Osteocyte (in vitro differentiated cells): Measurements from ENCODE around the gene DPEP2. TPM values are rescaled to one million over a fixed set of nuclear protein-coding genes. Genes with fewer than 3 reads are reported as not detected.

Source experiments
- DNase-seq: peaks from one replicate; pipeline ENCODE4 v3.0.0; 2021; ENCODE audit warnings: mixed read lengths; ENCODE audit not compliant: unreplicated experiment; ENCODE audit errors: extremely low spot score
- H3K27ac Mint-ChIP-seq: one replicate; pipeline ENCODE4 v1.8.0; 2021; ENCODE audit warnings: mild to moderate bottlenecking, mixed read lengths; ENCODE audit not compliant: unreplicated experiment
- H3K27me3 Mint-ChIP-seq: one replicate; pipeline ENCODE4 v1.8.0; 2021; ENCODE audit warnings: mixed read lengths; ENCODE audit not compliant: unreplicated experiment
- H3K36me3 Mint-ChIP-seq: one replicate; pipeline ENCODE4 v1.8.0; 2021; ENCODE audit warnings: mixed read lengths; ENCODE audit not compliant: unreplicated experiment
- H3K4me1 Mint-ChIP-seq: one replicate; pipeline ENCODE4 v1.8.0; 2021; ENCODE audit warnings: mixed read lengths; ENCODE audit not compliant: unreplicated experiment
- H3K4me3 Mint-ChIP-seq: one replicate; pipeline ENCODE4 v1.8.0; 2021; ENCODE audit warnings: mild to moderate bottlenecking, moderate library complexity, mixed read lengths; ENCODE audit not compliant: unreplicated experiment
- H3K9me3 Mint-ChIP-seq: one replicate; pipeline ENCODE4 v1.8.0; 2021; ENCODE audit warnings: mixed read lengths; ENCODE audit not compliant: unreplicated experiment
- total RNA-seq: library from RNA; stranded (reverse); gene quantifications from 2 replicates; pipeline ENCODE4 v1.2.1, GENCODE V29; 2021
- TF ChIP-seq, protein P1 (sequence below): fragments of 200-600 bp; sonication (generic); IDR thresholded peaks from 2 replicates; pipeline ENCODE4 v1.5.0; 2021; ENCODE audit warnings: antibody characterized with exemption, mild to moderate bottlenecking, moderate library complexity

Gene DPEP2
- total RNA-seq, 1 donor from 2014 or later, result not detected

DNA sequence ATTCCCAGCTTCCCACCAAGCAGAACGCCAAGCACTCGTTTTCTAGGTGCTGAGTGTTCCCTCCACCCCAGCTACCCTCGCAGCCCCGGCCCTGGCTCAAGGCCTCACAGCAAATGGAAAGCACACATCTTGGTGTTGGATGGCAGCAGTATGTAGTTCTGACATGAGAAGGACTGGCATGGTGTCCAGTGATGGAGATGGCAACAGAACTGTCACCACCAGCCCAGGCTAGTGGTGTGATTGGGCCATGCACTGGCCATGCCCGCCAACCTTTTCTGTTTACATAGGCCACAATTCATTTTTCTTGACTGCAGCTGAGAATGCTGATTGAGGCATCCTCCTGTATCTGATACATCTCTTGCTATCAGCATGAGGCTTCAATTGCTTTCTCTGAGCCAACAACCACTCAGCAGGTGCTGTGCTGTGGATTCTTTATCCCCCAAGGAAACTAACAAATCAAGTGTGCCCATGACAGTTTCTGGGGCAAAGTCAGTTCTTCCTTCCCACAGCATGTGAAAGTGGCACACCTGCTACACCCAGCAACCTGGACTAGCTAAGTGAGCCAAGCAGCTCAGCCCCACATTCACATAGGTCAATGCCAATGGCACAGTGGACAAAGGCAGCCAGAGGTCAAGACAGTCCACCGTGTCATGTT is 34.7 kb downstream of the DPEP2 start:
- DNase-seq, result no peak
- Mint-ChIP-seq H3K4me1 (peaks cover 53% of the 10 kb centered on the region), H3K4me3 (no peak overlapping the region), H3K27me3 (no peaks in the 10 kb centered on the region), H3K36me3 (peaks cover 25% of the 10 kb centered on the region), H3K27ac (no peak overlapping the region), H3K9me3 (no peaks in the 10 kb centered on the region)
- TF ChIP-seq, protein P1, sequence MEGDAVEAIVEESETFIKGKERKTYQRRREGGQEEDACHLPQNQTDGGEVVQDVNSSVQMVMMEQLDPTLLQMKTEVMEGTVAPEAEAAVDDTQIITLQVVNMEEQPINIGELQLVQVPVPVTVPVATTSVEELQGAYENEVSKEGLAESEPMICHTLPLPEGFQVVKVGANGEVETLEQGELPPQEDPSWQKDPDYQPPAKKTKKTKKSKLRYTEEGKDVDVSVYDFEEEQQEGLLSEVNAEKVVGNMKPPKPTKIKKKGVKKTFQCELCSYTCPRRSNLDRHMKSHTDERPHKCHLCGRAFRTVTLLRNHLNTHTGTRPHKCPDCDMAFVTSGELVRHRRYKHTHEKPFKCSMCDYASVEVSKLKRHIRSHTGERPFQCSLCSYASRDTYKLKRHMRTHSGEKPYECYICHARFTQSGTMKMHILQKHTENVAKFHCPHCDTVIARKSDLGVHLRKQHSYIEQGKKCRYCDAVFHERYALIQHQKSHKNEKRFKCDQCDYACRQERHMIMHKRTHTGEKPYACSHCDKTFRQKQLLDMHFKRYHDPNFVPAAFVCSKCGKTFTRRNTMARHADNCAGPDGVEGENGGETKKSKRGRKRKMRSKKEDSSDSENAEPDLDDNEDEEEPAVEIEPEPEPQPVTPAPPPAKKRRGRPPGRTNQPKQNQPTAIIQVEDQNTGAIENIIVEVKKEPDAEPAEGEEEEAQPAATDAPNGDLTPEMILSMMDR, result no peak

DNA sequence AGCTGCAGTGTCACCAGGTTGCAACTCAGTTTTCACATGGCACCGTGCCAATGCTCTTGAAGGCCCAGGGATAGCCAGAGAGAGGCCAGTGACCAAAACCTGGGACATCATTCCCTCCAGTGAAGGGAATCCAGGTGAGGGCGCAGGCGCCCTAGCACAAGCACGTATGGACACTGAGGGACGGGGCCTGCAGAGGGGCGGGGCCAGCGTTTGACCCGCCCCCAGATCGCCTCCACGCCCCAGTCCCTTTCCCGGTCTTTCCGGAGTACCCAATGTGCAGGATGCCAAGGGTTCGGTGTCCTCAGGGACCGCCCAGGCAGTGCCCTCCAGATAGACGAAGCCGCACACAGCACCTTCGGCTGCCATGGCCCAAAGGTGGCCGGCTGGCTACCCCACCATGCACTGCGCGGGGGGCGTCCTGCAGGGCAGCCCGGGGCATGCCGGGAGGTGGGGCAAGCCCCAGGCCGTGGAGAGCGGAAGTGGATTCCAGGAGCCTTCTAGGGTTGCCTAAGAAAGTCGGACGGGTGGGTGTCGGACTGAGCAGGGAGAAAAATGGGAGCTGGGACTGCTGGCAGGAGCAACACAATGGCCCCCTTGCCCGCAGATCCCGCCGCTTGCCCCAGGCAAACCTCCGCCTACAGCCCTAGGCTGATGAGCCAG is 35.5 kb downstream of the DPEP2 start:
- Mint-ChIP-seq H3K4me1 (peaks cover 57% of the 10 kb centered on the region), H3K4me3 (no peak overlapping the region), H3K27me3 (no peaks in the 10 kb centered on the region), H3K27ac (no peak overlapping the region), H3K9me3 (no peaks in the 10 kb centered on the region), H3K36me3 (peaks cover 25% of the 10 kb centered on the region)
- TF ChIP-seq, protein P1, result no peak
- no peak for DNase-seq

- TF ChIP-seq, protein P1, result no peak
- no peak for DNase-seq
- Mint-ChIP-seq H3K4me1 (peaks cover 57% of the 10 kb centered on the region), H3K9me3 (no peaks in the 10 kb centered on the region), H3K4me3 (no peak overlapping the region), H3K27ac (no peak overlapping the region), H3K36me3 (peaks cover 29% of the 10 kb centered on the region), H3K27me3 (no peaks in the 10 kb centered on the region)
These were observed 36.0 kb downstream of the DPEP2 start for GRCh38 chr16:67963292-67963661.

DNA sequence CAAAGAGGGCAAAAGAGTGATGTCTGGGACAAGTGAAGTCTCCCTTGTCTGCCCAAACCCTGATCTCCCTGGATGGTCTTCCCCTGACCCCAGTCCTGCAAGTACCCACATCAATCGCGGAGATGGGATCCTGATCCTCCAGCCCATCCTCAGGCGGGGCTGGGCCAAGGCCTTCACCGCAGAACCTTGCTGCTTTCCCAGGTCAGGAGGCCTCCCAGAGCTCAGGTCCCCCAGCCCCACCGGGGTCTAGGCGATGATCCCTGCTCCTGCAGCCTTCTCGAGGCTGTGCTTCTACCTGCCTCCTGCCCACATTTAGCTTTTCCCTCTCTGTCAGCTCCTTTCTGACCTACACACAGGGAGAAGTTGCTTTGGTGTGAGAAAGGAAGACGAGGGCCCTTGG is 37.1 kb downstream of the DPEP2 start:
- Mint-ChIP-seq H3K4me1 (peaks cover 56% of the 10 kb centered on the region), H3K27me3 (no peaks in the 10 kb centered on the region), H3K27ac (no peak overlapping the region), H3K4me3 (no peak overlapping the region), H3K36me3 (peaks cover 34% of the 10 kb centered on the region), H3K9me3 (no peaks in the 10 kb centered on the region)
- TF ChIP-seq, protein P1, result no peak
- DNase-seq, result no peak

GRCh38 chr16:67961551-67961957 is 37.7 kb downstream of the DPEP2 start:
- TF ChIP-seq, protein P1, result no peak
- H3K4me1 Mint-ChIP-seq, result peaks cover 51% of the 10 kb centered on the region
- peaks cover 34% of the 10 kb centered on the region for H3K36me3 Mint-ChIP-seq
- no peaks in the 10 kb centered on the region for H3K9me3 Mint-ChIP-seq
- no peak overlapping the region for H3K4me3 Mint-ChIP-seq
- peak overlapping the region; percentile 50 for H3K27ac Mint-ChIP-seq
- DNase-seq, result no peak
- no peaks in the 10 kb centered on the region for H3K27me3 Mint-ChIP-seq
